OCI-LY7 (cell line): ENCODE results near the gene SMTN. TPM values are rescaled to one million over a fixed set of nuclear protein-coding genes. Genes with fewer than 3 reads are reported as not detected.
"Not testable (repeated sequence)": the region's sequence is repeated elsewhere in the genome, so short reads cannot be mapped to it uniquely, and the experiment has no call there.

Experiments
- BruUV-seq: library from RNA; stranded (reverse); fragments of 400-500 nt; replicated peaks from 2 replicates; lab custom pipeline; 2021; lab: Mats Ljungman, UMichigan
- CTCF ChIA-PET: fragments of 300-600 bp; sonication (Branson Sonifier 250); formaldehyde crosslinking; loops from one replicate; lab custom pipeline; 2022; ENCODE audit warnings: antibody characterized with exemption; ENCODE audit not compliant: unreplicated experiment; lab: Charles Lee
- POLR2A ChIA-PET: fragments of 300-600 bp; sonication (Branson Sonifier 250); formaldehyde crosslinking; loops from one replicate; lab custom pipeline; 2022; ENCODE audit warnings: antibody characterized with exemption; lab: Charles Lee
- DNase-seq: peaks from one replicate; pipeline ENCODE4 v3.0.0-alpha.2; 2015; ENCODE audit warnings: low spot score
- H2AFZ ChIP-seq: fragments of 200-600 bp; sonication (generic), shearing (Covaris generic); 2 replicates; pipeline ENCODE4 v1.6.1; 2014; ENCODE audit warnings: mild to moderate bottlenecking, antibody characterized with exemption, low read length, moderate library complexity
- H3K27ac ChIP-seq: fragments of 200-600 bp; sonication (generic); 2 replicates; pipeline ENCODE4 v1.5.1; 2014; ENCODE audit warnings: mixed run types, low read depth, mild to moderate bottlenecking, moderate library complexity, low read length, inconsistent platforms; ENCODE audit not compliant: poor library complexity, severe bottlenecking
- H3K36me3 ChIP-seq: fragments of 200-600 bp; sonication (generic); 2 replicates; pipeline ENCODE4 v1.6.1; 2014; ENCODE audit warnings: mild to moderate bottlenecking, antibody characterized with exemption, low read length, moderate library complexity, mixed read lengths; ENCODE audit not compliant: insufficient read depth
- H3K4me1 ChIP-seq: fragments of 200-600 bp; sonication (generic); 2 replicates; pipeline ENCODE4 v1.5.1; 2014; ENCODE audit warnings: mild to moderate bottlenecking, low read length; ENCODE audit not compliant: insufficient read depth, poor library complexity, severe bottlenecking
- H3K4me2 ChIP-seq: fragments of 200-600 bp; sonication (generic); 2 replicates; pipeline ENCODE4 v1.6.1; 2014; ENCODE audit warnings: mild to moderate bottlenecking, low read length
- H3K4me3 ChIP-seq: fragments of 200-600 bp; sonication (generic); 2 replicates; pipeline ENCODE4 v1.5.1; 2014; ENCODE audit warnings: mild to moderate bottlenecking, low read depth, low read length; ENCODE audit not compliant: poor library complexity, severe bottlenecking
- H3K79me2 ChIP-seq: fragments of 200-600 bp; sonication (generic); 2 replicates; pipeline ENCODE4 v1.6.1; 2016; ENCODE audit warnings: low read depth, mild to moderate bottlenecking, low read length, moderate library complexity, mixed read lengths; ENCODE audit not compliant: insufficient read depth
- H3K9me2 ChIP-seq: fragments of 200-600 bp; sonication (generic); 2 replicates; pipeline ENCODE4 v1.6.1; 2016; ENCODE audit warnings: mild to moderate bottlenecking, low read length, mixed read lengths; ENCODE audit not compliant: insufficient read depth
- H3K9me3 ChIP-seq: fragments of 200-600 bp; sonication (generic); 2 replicates; pipeline ENCODE4 v1.6.1; 2014; ENCODE audit warnings: mild to moderate bottlenecking, mixed run types, low read length, mixed read lengths
- H4K20me1 ChIP-seq: fragments of 200-600 bp; sonication (generic); 2 replicates; pipeline ENCODE4 v1.6.1; 2014; ENCODE audit warnings: mild to moderate bottlenecking, antibody characterized with exemption, low read length, moderate library complexity, mixed read lengths; ENCODE audit not compliant: insufficient read depth
- EZH2phosphoT487 ChIP-seq: fragments of 200-600 bp; sonication (generic); IDR thresholded peaks from 2 replicates; pipeline ENCODE4 v1.6.1; 2018; ENCODE audit warnings: low read depth, borderline replicate concordance, mild to moderate bottlenecking, mixed run types, antibody characterized with exemption, low read length, moderate library complexity, mixed read lengths
- intact Hi-C: fragments of 100-400 bp; cut with micrococcal nuclease; formaldehyde crosslinking; loops from one replicate; pipeline ENCODE4 v1.10.0; 2022; ENCODE audit not compliant: unreplicated experiment
- total RNA-seq, 2 experiments: library from RNA; depleted of rRNA in 1 of 2; stranded (reverse); fragments of >200 nt in 1 of 2; shearing (Covaris generic) in 1 of 2; gene quantifications; 2 replicates each; pipeline ENCODE4 v1.2.3, GENCODE V29; 2014 to 2022
- TF ChIP-seq, protein P1 (sequence below): fragments of 200-600 bp; sonication (generic); conservative IDR thresholded peaks from 2 replicates; pipeline ENCODE4 v1.5.1; 2014; ENCODE audit warnings: mild to moderate bottlenecking, antibody characterized with exemption, low read length, moderate library complexity, mixed read lengths

The SMTN gene
- total RNA-seq, 2 experiments from 2014 or later, result 16.9 to 35.4 TPM

DNA sequence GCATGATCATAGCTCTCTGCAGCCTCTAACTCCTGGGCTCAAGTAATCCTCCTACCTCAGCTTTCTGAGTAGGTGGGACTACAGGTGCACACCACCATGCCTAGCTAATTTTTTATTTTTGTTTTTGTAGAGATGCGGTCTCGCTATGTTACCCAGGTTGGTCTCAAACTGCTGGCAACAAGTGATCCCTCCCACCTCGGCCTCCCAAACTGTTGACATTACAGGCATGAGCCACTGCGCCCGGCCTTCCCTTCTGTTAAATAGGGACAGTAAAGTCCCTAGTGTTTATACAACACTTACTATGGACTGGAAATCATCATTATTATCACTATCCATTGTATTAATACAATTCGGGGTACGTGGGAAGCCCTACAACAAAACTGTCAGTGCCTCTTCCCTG, 13.6 kb downstream of the SMTN start:
- TF ChIP-seq, protein P1, sequence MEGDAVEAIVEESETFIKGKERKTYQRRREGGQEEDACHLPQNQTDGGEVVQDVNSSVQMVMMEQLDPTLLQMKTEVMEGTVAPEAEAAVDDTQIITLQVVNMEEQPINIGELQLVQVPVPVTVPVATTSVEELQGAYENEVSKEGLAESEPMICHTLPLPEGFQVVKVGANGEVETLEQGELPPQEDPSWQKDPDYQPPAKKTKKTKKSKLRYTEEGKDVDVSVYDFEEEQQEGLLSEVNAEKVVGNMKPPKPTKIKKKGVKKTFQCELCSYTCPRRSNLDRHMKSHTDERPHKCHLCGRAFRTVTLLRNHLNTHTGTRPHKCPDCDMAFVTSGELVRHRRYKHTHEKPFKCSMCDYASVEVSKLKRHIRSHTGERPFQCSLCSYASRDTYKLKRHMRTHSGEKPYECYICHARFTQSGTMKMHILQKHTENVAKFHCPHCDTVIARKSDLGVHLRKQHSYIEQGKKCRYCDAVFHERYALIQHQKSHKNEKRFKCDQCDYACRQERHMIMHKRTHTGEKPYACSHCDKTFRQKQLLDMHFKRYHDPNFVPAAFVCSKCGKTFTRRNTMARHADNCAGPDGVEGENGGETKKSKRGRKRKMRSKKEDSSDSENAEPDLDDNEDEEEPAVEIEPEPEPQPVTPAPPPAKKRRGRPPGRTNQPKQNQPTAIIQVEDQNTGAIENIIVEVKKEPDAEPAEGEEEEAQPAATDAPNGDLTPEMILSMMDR, result no peak
- no peak for TF ChIP-seq EZH2phosphoT487
- ChIA-PET POLR2A (interaction anchor here (0.6 kb wide), 1 partner anchor 266 kb away, joined by 3 read pairs; no protein-coding TSS in a partner anchor), CTCF (no interaction called here)
- no peak overlapping the region for H3K4me2 ChIP-seq
- H3K4me3 ChIP-seq, result no peak overlapping the region
- no TSS peak for BruUV-seq
- no peaks in the 10 kb centered on the region for H3K9me2 ChIP-seq
- no peak overlapping the region for H3K27ac ChIP-seq
- no peaks in the 10 kb centered on the region for H4K20me1 ChIP-seq
- H2AFZ ChIP-seq, result no peak overlapping the region
- no peak for DNase-seq
- H3K9me3 ChIP-seq, result no peaks in the 10 kb centered on the region
- no peaks in the 10 kb centered on the region for H3K79me2 ChIP-seq
- H3K36me3 ChIP-seq, result no peaks in the 10 kb centered on the region
- peaks cover 2% of the 10 kb centered on the region for H3K4me1 ChIP-seq
- intact Hi-C loops, result no loop called here

- no TSS peak for BruUV-seq
- no peaks in the 10 kb centered on the region for H3K9me2 ChIP-seq
- no peak overlapping the region for H3K4me2 ChIP-seq
- ChIA-PET CTCF (interaction anchor here (1.3 kb wide), 1 partner anchor 133 kb away, joined by 3 read pairs; no protein-coding TSS in a partner anchor), POLR2A (interaction anchor here (0.6 to 0.8 kb wide), 2 partner anchors 34 to 243 kb away, joined by 4 to 5 read pairs; no protein-coding TSS in a partner anchor)
- no peaks in the 10 kb centered on the region for H4K20me1 ChIP-seq
- no peaks in the 10 kb centered on the region for H3K9me3 ChIP-seq
- no peak overlapping the region for H3K27ac ChIP-seq
- TF ChIP-seq EZH2phosphoT487, result no peak
- TF ChIP-seq, protein P1, result no peak
- no peaks in the 10 kb centered on the region for H3K79me2 ChIP-seq
- no peak overlapping the region for H2AFZ ChIP-seq
- no peak overlapping the region for H3K4me3 ChIP-seq
- intact Hi-C loops, result no loop called here
- H3K4me1 ChIP-seq, result no peaks in the 10 kb centered on the region
- H3K36me3 ChIP-seq, result no peaks in the 10 kb centered on the region
- no peak for DNase-seq
These were observed 14.6 kb downstream of the SMTN start for GRCh38 chr22:31095637-31096249.

DNA sequence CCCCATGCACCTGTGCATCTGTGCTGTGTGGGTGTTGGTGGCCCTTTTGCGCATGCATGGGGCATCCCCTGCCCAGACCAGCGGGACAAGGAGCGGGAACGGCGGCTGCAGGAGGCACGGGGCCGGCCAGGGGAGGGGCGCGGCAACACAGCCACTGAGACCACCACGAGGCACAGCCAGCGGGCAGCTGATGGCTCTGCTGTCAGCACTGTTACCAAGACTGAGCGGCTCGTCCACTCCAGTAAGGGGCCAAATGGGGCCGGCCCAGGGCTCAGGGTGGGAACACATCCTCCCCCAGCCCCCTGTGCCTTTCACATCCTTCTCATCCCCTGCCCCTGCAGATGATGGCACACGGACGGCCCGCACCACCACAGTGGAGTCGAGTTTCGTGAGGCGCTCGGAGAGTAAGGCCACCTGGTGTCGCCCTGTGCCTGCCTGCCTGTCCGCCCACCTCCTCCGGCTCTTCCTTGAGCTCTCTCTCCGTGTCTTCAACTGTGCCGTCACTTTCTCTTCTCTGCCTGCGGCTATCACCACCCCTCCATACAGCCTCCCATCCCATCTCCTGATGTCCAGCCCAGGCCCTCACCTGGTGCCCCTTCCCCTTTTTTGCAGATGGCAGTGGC, 15.7 kb downstream of the SMTN start:
- Histone ChIP-seq H3K4me2 (no peak overlapping the region), H3K9me2 (no peaks in the 10 kb centered on the region), H4K20me1 (no peaks in the 10 kb centered on the region), H3K27ac (no peak overlapping the region), H3K9me3 (no peaks in the 10 kb centered on the region), H3K79me2 (no peaks in the 10 kb centered on the region), H3K36me3 (no peaks in the 10 kb centered on the region), H2AFZ (no peak overlapping the region), H3K4me3 (no peak overlapping the region), H3K4me1 (no peaks in the 10 kb centered on the region)
- no peak for DNase-seq
- ChIA-PET CTCF (interaction anchor here (1.3 kb wide), 1 partner anchor 132 kb away, joined by 3 read pairs; no protein-coding TSS in a partner anchor), POLR2A (no interaction called here)
- no TSS peak for BruUV-seq
- intact Hi-C loops, result no loop called here
- TF ChIP-seq, protein P1, result no peak
- TF ChIP-seq EZH2phosphoT487, result no peak

- H3K27ac ChIP-seq, DNase-seq, BruUV-seq, H3K4me1 ChIP-seq, CTCF ChIA-PET, H4K20me1 ChIP-seq, H3K36me3 ChIP-seq, H3K79me2 ChIP-seq, H3K4me3 ChIP-seq, H3K9me3 ChIP-seq, H3K9me2 ChIP-seq, H3K4me2 ChIP-seq, intact Hi-C loops, POLR2A ChIA-PET, H2AFZ ChIP-seq: not testable (repeated sequence)
These were observed 16.4 kb downstream of the SMTN start for GRCh38 chr22:31097539-31097938.
